Measurements from ENCODE around the gene ADORA1. TPM values are rescaled to one million over a fixed set of nuclear protein-coding genes. Genes with fewer than 3 reads are reported as not detected.

The ADORA1 gene
- total and polyA plus RNA-seq, 2 of the 13 experiments (the other 11 are each of a cell fraction or from before 2014, with no cell fraction given) = 0.11 TPM; not detected in 1

- Histone ChIP-seq H3K4me1 (ENCODE audit: insufficient read depth, low read length) (peaks cover 20% of the 10 kb centered on the region), H3K79me2 (ENCODE audit: insufficient read depth, low read length) (no peaks in the 10 kb centered on the region), H3K9me3 (ENCODE audit: low read length) (no peaks in the 10 kb centered on the region), H3K36me3 (replicated peaks in 1 of 2; ENCODE audit: control insufficient read depth in 1 of 2, insufficient read depth in 2 of 2, low read length in 2 of 2) (no peaks in the 10 kb centered on the region), H2AFZ (ENCODE audit: low read length) (no peak overlapping the region), H3K4me3 (replicated peaks in 1 of 3; ENCODE audit: insufficient read depth in 1 of 3, low read depth in 2 of 3, low read length in 3 of 3) (no peak overlapping the region), H3K27me3 (ENCODE audit: control insufficient read depth in 1 of 2, insufficient read depth in 2 of 2, low read length in 2 of 2) (peaks cover 0 to 3% of the 10 kb centered on the region in 2 experiments; a peak in 2 of 5 replicates), H3K4me2 (ENCODE audit: low read depth, low read length) (no peak overlapping the region), H3K9ac (ENCODE audit: insufficient read depth, low read depth, low read length) (no peak overlapping the region), H4K20me1 (ENCODE audit: insufficient read depth, low read length) (no peaks in the 10 kb centered on the region), H3K27ac (ENCODE audit: extremely low read length, insufficient read depth, low read length) (no peak overlapping the region)
- in situ Hi-C loops (cut with HindIII; ENCODE audit: extremely low pct_ligation_motif_present, low pct_unique_long_range_greater_than_20kb) = no loop called here
- BruUV-seq (replicated peaks) = no TSS peak
- intact Hi-C loops (cut with micrococcal nuclease; ENCODE audit: unreplicated experiment) = no loop called here
- ChIA-PET POLR2A (no interaction called here), CTCF (ENCODE audit: low intra/inter-chr PET ratio, low total read pairs) (no interaction called here)
- TF ChIP-seq ATAD3A (CRISPR knock-in tag; IDR thresholded peaks at IDR 0.05) = no peak
- 66% methylated on average over 10 of the region's 10 CpGs for WGBS (ENCODE audit: low lambda C conversion rate)
- ATAC-seq (no peak), DNase-seq (ENCODE audit: low spot score) (no peak), FAIRE-seq (no peak)
Observed at GRCh38 chr1:203179667-203180005, 52.1 kb downstream of the ADORA1 start.

GRCh38 chr1:203180611-203181330 lies 53.2 kb downstream of the ADORA1 start:
- no peak for FAIRE-seq
- POLR2A ChIA-PET = no interaction called here

More at GRCh38 chr1:203180611-203181330, 53.2 kb downstream of the ADORA1 start:
- intact Hi-C loops (cut with micrococcal nuclease; ENCODE audit: unreplicated experiment) = no loop called here
- TF ChIP-seq HOXA5 (CRISPR knock-in tag; IDR thresholded peaks at IDR 0.05) (no peak), ZNF629 (CRISPR knock-in tag; conservative IDR thresholded peaks at IDR 0.05) (peak; percentile 52; the same call in 1 of the 2 replicates)
- Histone ChIP-seq H3K79me2 (ENCODE audit: insufficient read depth, low read length) (no peaks in the 10 kb centered on the region), H3K4me2 (ENCODE audit: low read depth, low read length) (no peak overlapping the region), H3K9me3 (ENCODE audit: low read length) (no peaks in the 10 kb centered on the region), H4K20me1 (ENCODE audit: insufficient read depth, low read length) (no peaks in the 10 kb centered on the region), H3K9ac (ENCODE audit: insufficient read depth, low read depth, low read length) (no peak overlapping the region), H3K4me3 (replicated peaks in 1 of 3; ENCODE audit: insufficient read depth in 1 of 3, low read depth in 2 of 3, low read length in 3 of 3) (no peak overlapping the region), H3K36me3 (replicated peaks in 1 of 2; ENCODE audit: control insufficient read depth in 1 of 2, insufficient read depth in 2 of 2, low read length in 2 of 2) (no peaks in the 10 kb centered on the region), H2AFZ (ENCODE audit: low read length) (no peak overlapping the region), H3K27ac (ENCODE audit: extremely low read length, insufficient read depth, low read length) (no peak overlapping the region), H3K4me1 (ENCODE audit: insufficient read depth, low read length) (peaks cover 20% of the 10 kb centered on the region), H3K27me3 (ENCODE audit: control insufficient read depth in 1 of 2, insufficient read depth in 2 of 2, low read length in 2 of 2) (peaks cover 0 to 11% of the 10 kb centered on the region in 2 experiments; a peak in 3 of 5 replicates)
- ATAC-seq = no peak
- BruUV-seq (replicated peaks) = no TSS peak
- WGBS (ENCODE audit: low lambda C conversion rate) = 56% methylated on average over 11 of the region's 11 CpGs
- DNase-seq (ENCODE audit: low spot score) = no peak
- CTCF ChIA-PET (ENCODE audit: low intra/inter-chr PET ratio, low total read pairs) = no interaction called here
- in situ Hi-C loops (cut with HindIII; ENCODE audit: extremely low pct_ligation_motif_present, low pct_unique_long_range_greater_than_20kb) = no loop called here

All from HepG2 (cell line).